GM06990 (cell line): ENCODE results near the gene RILPL1.

ENCODE experiments used
- DNase-seq: peaks from one replicate; pipeline ENCODE4 v3.0.0-alpha.2; 2011; ENCODE audit not compliant: insufficient read length; ENCODE audit errors: extremely low read depth
- H3K27me3 ChIP-seq: replicated peaks from 2 replicates; pipeline ENCODE4 v1.6.0; 2011; ENCODE audit warnings: low read length; ENCODE audit not compliant: control insufficient read depth, insufficient read depth
- H3K36me3 ChIP-seq: 2 replicates; pipeline ENCODE4 v1.5.1; 2011; ENCODE audit warnings: low read length; ENCODE audit not compliant: control insufficient read depth, insufficient read depth
- H3K4me3 ChIP-seq: replicated peaks from 2 replicates; pipeline ENCODE4 v1.5.1; 2011; ENCODE audit warnings: low read depth, mild to moderate bottlenecking, control low read depth, low read length
- TF ChIP-seq, protein P1 (sequence below): IDR thresholded peaks from 2 replicates; pipeline ENCODE4 v1.5.1; 2011; ENCODE audit warnings: low read length, control low read depth, mild to moderate bottlenecking, inconsistent platforms; ENCODE audit not compliant: insufficient read depth, poor library complexity, severe bottlenecking

RILPL1 gene

DNA sequence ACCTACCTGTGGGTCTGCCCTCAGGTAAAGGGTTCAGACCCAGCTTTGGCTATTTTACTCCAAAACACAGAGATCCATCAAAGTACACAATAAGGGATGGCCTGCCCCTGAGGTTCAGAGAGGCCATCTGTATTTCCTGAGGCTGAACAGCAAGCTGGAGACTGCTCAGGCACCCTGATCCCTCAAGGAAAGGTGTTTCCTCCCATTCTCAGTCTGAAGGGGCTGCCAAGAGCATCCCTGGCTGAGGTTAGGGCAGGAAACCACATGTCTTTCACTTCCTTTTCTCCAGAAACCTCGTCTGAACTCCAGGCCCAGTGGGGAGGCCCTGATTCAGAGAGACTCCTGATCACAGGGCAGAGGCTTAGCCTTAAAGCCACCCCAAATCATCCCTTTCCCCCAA lies 1.5 kb downstream of the RILPL1 start:
- Histone ChIP-seq H3K27me3 (no peaks in the 10 kb centered on the region; the same call in 1 of the 2 replicates), H3K36me3 (no peaks in the 10 kb centered on the region), H3K4me3 (no peak overlapping the region)
- DNase-seq = peak; percentile 40
- TF ChIP-seq, protein P1, sequence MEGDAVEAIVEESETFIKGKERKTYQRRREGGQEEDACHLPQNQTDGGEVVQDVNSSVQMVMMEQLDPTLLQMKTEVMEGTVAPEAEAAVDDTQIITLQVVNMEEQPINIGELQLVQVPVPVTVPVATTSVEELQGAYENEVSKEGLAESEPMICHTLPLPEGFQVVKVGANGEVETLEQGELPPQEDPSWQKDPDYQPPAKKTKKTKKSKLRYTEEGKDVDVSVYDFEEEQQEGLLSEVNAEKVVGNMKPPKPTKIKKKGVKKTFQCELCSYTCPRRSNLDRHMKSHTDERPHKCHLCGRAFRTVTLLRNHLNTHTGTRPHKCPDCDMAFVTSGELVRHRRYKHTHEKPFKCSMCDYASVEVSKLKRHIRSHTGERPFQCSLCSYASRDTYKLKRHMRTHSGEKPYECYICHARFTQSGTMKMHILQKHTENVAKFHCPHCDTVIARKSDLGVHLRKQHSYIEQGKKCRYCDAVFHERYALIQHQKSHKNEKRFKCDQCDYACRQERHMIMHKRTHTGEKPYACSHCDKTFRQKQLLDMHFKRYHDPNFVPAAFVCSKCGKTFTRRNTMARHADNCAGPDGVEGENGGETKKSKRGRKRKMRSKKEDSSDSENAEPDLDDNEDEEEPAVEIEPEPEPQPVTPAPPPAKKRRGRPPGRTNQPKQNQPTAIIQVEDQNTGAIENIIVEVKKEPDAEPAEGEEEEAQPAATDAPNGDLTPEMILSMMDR = no peak

DNA sequence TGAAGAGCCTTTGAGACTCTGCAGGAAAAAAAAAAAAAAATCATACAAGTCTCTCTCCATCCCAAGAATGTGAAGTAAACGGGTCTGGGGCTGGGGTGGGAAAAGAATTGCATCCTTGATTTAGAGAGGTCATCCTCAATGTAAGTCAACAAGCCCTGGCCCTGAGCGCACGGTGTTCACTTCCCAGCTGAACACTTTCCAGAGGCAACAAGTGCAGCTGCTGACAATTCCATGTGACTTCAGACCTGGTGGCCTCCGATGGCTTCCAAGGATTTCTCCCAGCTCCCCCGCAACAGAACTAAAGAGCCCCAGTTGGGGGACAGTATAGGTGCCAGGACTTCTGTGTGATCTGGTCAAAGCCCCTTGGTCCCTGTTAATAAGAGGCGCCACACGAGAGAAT lies 2.4 kb downstream of the RILPL1 start:
- Histone ChIP-seq H3K4me3 (no peak overlapping the region), H3K36me3 (no peaks in the 10 kb centered on the region), H3K27me3 (no peaks in the 10 kb centered on the region; the same call in 1 of the 2 replicates)
- no peak for DNase-seq
- TF ChIP-seq, protein P1 = no peak

DNA sequence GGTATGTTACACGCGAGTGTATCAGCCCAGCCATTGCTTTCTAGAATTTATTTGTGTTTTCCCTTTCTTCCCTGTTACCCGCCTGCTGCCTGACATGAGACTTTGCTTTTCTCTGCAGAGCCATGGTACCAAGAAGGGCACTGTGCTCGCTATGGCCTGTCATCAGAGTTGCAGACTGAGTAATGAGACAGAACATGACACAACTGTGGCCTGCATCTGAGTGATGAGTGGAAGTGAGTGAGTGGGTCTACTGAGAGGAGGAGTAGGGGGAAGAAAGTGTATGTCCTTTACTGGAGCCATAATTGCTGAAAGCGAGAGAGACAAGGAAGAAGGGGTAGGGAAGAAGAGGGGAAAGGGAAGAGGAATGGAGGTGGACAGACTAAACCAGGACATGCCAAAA lies 2.9 kb downstream of the RILPL1 start:
- TF ChIP-seq, protein P1 = no peak
- no peak for DNase-seq
- Histone ChIP-seq H3K36me3 (no peaks in the 10 kb centered on the region), H3K27me3 (no peaks in the 10 kb centered on the region; the same call in 1 of the 2 replicates), H3K4me3 (no peak overlapping the region)

DNA sequence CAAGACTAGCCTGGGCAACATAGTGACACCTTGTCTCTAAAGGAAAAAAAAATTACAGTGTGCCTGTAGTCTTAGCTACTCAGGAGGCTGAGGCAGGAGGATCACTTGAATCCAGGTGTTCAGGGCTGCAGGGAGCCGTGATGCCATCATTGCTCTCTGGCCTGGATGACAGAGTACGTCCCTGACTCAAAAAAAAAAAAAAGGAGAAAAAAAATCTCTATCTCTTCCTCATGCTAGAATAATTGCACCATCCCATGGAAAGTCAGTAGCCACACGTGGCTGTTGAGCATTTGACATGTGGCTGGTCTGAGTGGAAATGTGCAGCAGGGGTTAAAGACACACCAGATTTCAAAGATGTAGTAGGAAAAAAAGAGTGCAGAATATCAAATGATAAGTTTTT lies 3.8 kb downstream of the RILPL1 start:
- DNase-seq = no peak
- TF ChIP-seq, protein P1 = no peak
- Histone ChIP-seq H3K36me3 (no peaks in the 10 kb centered on the region), H3K27me3 (no peaks in the 10 kb centered on the region; the same call in 1 of the 2 replicates), H3K4me3 (no peak overlapping the region)

DNA sequence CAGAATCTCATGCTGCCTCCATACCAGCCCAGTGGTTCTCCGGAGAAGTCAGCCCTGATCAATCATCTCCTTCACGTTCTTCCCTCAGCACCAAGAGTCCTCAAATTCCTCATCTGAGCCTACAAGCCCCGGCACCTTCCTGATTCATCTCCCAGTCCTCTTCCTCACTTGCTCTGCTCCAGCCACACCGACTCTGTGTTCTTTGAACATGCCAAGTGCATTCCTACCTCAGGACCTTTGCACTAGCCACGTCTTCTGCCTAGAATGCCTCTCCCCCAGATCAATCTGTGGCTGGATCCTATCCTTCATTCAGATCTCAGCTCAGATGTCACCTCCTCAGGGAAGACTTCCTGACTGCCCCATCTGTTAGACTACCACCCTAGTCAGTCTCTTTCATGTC lies 4.7 kb downstream of the RILPL1 start:
- TF ChIP-seq, protein P1 = no peak
- Histone ChIP-seq H3K36me3 (no peaks in the 10 kb centered on the region), H3K4me3 (no peak overlapping the region), H3K27me3 (no peaks in the 10 kb centered on the region; the same call in 1 of the 2 replicates)
- DNase-seq = no peak

DNA sequence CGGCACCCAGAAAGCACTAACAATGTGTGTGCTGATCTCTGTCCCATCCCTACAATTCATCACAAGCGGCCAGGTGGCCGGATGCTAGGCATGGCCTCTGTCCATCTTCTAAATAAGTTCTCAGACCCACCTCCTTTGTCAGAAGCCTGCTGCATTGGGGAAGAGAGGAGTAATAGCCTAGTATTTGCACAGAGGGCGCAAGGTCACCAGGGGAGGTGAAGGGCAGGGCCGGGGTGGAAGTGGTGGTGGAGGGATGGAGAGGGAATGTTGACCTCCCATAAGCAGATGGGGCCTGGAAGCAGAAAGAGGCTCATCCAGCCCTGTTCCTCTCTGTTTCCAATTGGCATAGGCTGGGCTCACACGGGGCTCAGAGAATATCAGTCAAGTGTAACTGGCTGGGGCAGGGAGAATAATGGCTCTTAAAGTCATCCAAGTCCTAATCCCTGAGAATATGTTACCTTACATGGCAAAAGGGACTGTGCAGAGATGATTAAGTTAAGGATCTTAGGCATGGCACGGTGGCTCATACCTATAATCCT lies 6.9 kb downstream of the RILPL1 start:
- H3K4me3 ChIP-seq = no peak overlapping the region
- TF ChIP-seq, protein P1 = no peak
- no peaks in the 10 kb centered on the region for H3K36me3 ChIP-seq
- no peaks in the 10 kb centered on the region; the same call in 1 of the 2 replicates for H3K27me3 ChIP-seq
- DNase-seq = no peak
